CD4-positive, alpha-beta T cell treated with Interleukin-15 for 1 hour (primary cell): ENCODE data around the gene FERMT1.

Experiments
- DNase-seq: peaks from one replicate; pipeline ENCODE4 v3.0.0-alpha.2; 2020

FERMT1 gene, protein sequence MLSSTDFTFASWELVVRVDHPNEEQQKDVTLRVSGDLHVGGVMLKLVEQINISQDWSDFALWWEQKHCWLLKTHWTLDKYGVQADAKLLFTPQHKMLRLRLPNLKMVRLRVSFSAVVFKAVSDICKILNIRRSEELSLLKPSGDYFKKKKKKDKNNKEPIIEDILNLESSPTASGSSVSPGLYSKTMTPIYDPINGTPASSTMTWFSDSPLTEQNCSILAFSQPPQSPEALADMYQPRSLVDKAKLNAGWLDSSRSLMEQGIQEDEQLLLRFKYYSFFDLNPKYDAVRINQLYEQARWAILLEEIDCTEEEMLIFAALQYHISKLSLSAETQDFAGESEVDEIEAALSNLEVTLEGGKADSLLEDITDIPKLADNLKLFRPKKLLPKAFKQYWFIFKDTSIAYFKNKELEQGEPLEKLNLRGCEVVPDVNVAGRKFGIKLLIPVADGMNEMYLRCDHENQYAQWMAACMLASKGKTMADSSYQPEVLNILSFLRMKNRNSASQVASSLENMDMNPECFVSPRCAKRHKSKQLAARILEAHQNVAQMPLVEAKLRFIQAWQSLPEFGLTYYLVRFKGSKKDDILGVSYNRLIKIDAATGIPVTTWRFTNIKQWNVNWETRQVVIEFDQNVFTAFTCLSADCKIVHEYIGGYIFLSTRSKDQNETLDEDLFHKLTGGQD

GRCh38 chr20:6122873-6123648 is at the start of gene FERMT1:
FERMT1 (minus strand) TSS chr20:6123030; CDS start chr20:6119554, 3,476 bp downstream.
- DNase-seq: no peak

- no peak for DNase-seq
Measured at GRCh38 chr20:6169251-6169650, 46.4 kb upstream of the FERMT1 start.

DNA sequence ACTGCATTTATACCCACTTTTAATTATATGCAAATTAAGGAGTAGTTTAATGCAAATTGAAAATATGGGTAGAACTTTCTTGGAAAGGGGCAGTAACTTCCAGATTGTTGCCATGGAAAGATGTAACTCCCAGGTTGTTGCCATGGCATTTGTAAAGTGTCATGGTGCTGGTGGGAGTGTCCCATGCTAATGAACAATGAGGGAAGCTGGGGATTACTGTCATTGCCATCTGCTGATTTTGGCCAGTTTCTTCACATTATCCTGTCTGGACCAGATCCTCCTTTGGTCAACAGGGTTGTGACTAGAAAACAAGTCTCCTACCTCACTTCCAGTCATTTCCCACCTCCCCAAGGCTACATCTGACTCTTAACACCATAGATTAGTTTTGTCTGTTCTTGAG is 45.4 kb upstream of the FERMT1 start:
- DNase-seq: no peak

- no peak for DNase-seq
Measured at GRCh38 chr20:6165346-6165745, 42.5 kb upstream of the FERMT1 start.

DNA sequence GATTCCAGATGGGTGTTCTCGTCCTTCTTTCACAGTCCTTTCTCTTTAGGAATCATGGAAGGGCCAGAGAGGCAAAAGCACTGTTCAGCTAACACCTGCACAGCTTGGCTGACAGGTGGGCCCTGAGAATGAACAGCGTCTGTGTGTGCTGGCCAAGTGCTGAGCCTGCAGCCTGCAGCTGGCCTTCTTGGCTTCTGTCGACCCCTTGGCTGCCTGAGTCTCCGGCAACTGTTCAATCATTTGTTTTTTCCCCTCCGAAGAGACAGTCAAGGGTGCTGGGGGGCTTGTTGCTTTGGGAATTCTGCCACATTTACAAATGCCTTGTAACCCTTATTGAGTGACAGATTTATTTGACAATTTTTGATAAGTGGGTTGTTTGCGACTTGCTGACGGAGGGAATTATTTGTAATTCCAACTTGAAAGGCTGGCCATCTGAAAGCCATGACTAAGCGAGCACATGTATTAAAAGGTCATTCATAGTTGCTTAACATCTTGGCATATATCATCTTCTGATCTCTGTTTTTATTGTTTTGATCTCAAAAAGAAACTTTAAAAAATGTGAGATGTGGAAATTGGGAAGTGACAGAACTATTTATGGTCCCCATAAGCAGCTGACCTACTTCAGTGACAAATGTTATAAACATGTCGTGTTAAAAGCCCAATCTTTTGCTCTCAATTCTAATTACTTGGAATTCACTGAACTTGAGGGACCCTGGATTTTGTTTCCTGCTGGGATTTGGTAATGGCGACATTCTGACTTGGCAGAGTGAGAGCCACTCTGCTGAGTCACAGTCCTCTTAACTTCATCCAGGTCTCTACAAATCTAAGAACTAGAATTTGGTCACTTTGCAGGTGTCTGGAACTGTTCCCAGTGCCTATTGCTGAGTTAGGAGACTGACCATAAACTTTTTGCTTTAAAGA is 41.9 kb upstream of the FERMT1 start:
- DNase-seq: no peak

DNA sequence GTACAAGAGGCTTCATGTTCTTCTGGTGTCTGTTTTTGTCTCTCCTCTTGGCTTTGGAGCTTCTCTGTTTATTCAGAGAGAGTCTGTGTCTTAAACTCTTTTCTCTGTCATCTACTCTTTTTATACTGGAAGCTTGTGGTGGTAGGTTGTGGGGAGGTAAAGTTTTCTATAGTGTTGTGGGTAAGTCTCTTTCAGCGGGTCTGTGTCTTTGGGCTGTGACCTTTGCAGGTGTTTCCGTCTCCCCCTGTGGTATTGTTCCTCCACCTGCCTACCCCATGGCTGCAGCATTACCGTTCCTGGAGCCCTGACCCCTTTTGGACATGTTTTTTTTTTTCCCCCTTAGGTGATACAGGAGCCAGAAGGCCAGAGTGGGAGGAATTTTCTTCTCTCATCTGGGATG is 37.9 kb upstream of the FERMT1 start:
- no peak for DNase-seq

DNA sequence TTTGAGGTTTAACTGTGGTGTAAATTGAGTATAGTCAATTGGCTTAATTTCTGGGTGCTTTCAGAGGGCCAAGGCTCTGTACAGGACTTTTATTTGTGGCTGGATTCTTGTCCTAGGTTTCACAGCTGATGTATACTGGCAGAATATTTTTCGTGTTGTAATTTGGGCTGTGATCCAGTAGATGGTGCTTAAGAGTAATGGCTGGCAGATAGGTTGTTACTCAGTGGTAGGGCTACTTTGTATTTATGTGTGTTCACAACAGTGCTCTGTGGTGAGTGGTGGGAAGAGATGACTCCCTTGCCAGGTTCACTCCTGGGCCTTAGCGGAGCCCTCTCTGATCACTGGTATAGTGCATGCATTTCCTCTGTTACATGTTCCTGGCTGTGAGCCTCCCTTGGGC is 34.5 kb upstream of the FERMT1 start:
- DNase-seq: no peak

GRCh38 chr20:6152777-6153176 is 29.9 kb upstream of the FERMT1 start:
- DNase-seq: no peak

GRCh38 chr20:6148073-6148472 is 25.2 kb upstream of the FERMT1 start:
- no peak for DNase-seq

DNA sequence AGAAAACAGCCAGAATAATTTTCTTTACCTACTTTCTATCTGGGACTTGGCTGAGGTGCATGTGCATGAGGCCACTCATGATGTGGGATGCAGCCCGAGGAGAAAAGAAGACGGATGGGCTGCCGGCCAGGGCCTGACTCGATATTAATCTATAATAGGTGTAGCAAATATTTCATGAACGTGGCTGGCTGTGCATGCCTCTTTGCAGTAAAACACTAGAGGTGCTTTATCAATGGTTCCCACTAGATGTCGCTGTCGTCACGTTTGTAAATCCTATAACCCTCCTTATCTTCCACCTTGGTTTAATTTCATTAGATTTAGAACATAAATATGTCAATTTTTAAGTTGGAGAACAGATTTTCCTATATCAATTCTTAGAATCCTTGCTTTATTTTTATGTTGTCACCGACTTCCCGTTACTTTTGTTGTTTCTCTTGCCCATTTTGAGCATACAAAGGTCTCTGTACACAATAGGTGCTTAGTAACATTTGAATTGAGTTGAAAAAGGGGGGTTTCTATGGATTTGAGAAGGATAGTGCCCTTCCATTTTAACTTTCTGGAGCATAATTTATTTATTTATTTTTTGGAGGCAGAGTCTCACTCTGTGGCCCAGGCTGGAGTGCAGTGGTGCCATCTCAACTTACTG is 19.6 kb upstream of the FERMT1 start:
- no peak for DNase-seq

DNA sequence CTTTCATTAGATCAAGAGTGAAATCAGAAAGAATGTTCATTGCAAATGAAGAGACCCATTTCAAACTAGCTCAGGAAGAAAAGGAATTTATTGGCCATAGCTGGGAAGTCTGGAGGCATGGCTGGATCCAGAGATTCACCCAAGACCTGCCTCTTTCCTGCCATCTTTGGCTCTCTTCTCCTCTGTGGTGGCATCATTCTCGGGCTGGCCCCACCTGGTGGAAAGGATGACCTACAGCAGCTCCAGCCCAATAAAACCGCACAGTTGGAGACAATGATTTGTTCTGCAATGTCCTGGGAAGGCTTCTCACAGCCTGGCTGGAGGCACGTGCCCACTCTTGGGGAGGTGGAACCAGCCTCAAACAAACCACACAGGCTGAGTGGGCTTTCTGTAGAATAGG is 18.1 kb upstream of the FERMT1 start:
- DNase-seq: no peak

GRCh38 chr20:6135347-6135746 is 12.5 kb upstream of the FERMT1 start:
- DNase-seq: no peak

DNA sequence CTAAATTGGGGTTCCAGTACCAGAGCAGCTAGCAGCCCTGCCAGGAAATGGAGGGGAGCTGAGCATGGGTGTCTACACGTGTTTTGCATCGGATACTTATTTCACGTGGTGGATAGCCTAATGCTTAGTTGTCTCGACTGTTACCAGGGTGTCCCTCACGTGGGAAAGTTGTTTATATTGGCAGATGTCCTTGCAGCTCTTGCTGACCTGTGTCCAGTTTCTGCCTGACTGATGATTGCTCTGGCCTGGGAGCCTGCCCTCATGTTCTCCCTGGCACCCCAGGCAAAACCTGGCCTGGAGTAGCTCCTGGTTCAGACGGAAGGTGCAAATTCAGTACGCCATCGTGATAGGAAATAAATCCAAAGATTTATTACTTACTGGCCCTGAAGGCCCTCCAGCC is 11.8 kb upstream of the FERMT1 start:
- no peak for DNase-seq

- no peak for DNase-seq
Measured at GRCh38 chr20:6130045-6130444, 7.2 kb upstream of the FERMT1 start.

DNA sequence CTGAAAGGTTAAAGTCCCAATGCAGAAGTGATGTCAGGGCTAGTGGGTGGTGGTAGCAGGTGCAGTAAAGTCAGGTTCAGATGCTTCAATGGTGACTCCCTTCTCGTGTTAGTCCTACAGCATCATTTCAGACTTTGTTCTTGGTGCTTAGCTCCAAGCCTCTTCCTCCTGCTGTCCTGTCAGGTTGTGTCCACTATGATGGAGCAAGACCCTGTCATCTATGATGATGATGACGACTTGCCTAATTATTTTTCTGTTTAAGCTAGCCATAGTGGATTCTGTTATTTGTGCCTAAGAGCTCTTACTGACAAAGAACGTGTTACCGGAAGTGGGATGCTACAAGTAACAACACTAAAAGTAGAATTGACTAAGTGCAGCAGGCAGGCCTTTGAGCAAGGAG is 5.0 kb upstream of the FERMT1 start:
- no peak for DNase-seq

DNA sequence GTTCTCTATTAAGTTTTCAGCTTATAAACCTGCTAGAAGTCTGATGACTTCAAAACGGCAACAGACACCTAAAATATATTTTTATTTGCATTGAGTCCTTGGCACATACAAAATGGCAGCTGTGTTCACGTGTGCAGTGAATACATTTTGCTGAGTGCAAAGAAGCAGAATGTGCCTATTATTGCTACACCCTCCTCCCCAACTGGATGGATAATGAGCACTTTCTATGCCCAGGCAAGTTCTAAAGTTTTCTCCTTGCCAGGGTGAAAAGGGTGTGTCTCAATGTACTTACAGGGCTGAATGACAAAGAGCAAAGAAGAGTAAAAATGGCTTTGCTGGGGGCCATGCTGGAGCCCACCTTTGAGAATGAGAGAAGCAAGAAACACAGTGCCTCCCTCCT is 4.0 kb upstream of the FERMT1 start:
- DNase-seq: no peak

GRCh38 chr20:6123649-6124014 is 802 bp upstream of the FERMT1 start:
- DNase-seq: no peak

- DNase-seq: no peak
Measured at GRCh38 chr20:6122111-6122872, 538 bp downstream of the FERMT1 start.

- no peak for DNase-seq
Measured at GRCh38 chr20:6121504-6121903, 1.3 kb downstream of the FERMT1 start.

DNA sequence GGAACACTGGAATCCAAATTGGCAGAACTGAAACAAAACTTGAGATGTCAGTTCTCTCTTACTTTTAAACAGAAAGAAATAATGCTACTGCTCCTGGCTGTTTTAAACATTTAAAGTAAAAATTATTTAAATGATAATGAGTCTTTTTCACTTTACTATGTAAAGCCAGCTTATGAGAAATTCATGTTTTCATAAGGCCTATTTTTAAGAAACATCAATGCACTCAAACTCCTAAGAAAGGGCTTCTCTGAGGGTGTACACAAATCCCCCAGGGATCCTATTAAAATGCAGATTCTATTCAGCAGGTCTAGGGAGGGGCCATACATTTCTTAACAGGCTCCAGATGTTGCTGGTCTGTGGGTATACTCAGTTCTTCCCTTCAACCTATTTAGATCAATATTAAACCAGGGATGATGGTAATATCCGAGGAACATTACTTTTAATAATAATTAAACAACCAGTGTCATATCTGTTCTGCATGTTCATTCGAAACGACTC is 2.3 kb downstream of the FERMT1 start:
- no peak for DNase-seq

DNA sequence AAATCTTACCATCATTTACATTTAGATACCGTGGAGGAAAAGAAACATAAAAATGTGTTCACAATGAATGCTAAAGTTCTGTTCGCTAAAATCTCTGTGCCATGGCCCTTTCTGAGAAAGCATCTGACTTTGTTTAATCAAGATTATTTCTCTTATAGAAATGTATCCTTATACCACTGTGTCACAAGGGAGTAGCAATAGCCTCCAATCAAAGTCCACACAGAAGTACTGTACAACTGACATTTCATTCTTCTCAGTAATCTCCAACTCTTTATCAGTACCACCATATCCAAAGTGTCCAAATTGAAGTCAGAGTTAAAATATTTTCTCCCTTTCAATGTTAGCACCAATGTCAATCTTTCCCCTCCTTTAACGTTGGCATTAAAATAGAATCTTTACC is 6.1 kb downstream of the FERMT1 start:
- DNase-seq: no peak
